Measurements from ENCODE around the gene CACNB3.
A peak's percentile ranks its signal among the peaks of the same experiment; 100 is the strongest.
"Not testable (repeated sequence)": the region's sequence is repeated elsewhere in the genome, so short reads cannot be mapped to it uniquely, and the experiment has no call there.

Gene CACNB3

GRCh38 chr12:48854932-48855331 is 36.6 kb downstream of the CACNB3 start:
- not testable (repeated sequence) for DNase-seq (ENCODE audit: low spot score)

GRCh38 chr12:48856379-48856778 is 38.1 kb downstream of the CACNB3 start:
- no peak for DNase-seq (ENCODE audit: low spot score)

GRCh38 chr12:48857278-48857994 is 39.1 kb downstream of the CACNB3 start:
- DNase-seq (ENCODE audit: low spot score): no peak

- DNase-seq (ENCODE audit: low spot score): no peak
These were observed 39.7 kb downstream of the CACNB3 start for GRCh38 chr12:48858043-48858442.

GRCh38 chr12:48859607-48860006 is 41.3 kb downstream of the CACNB3 start:
- DNase-seq (ENCODE audit: low spot score): no peak

- not testable (repeated sequence) for DNase-seq (ENCODE audit: low spot score)
These were observed 41.9 kb downstream of the CACNB3 start for GRCh38 chr12:48860236-48860635.

GRCh38 chr12:48861111-48861510 is 42.8 kb downstream of the CACNB3 start:
- DNase-seq (ENCODE audit: low spot score): no peak

GRCh38 chr12:48862760-48863159 is 44.5 kb downstream of the CACNB3 start:
- DNase-seq (ENCODE audit: low spot score): no peak

GRCh38 chr12:48863291-48863690 is 45.0 kb downstream of the CACNB3 start:
- DNase-seq (ENCODE audit: low spot score): no peak

- DNase-seq (ENCODE audit: low spot score): peak; percentile 91
These were observed 47.2 kb downstream of the CACNB3 start, which contains the start of gene RND1 for GRCh38 chr12:48865281-48866051. Gene RND1, minus strand, starts transcription at chr12:48865870. Its CDS starts 103 bp downstream, at chr12:48865767.

- no peak for DNase-seq (ENCODE audit: low spot score)
These were observed 47.9 kb downstream of the CACNB3 start for GRCh38 chr12:48866052-48866711.

- no peak for DNase-seq (ENCODE audit: low spot score)
These were observed 50.2 kb downstream of the CACNB3 start for GRCh38 chr12:48868451-48868850.

- no peak for DNase-seq (ENCODE audit: low spot score)
These were observed 50.9 kb downstream of the CACNB3 start for GRCh38 chr12:48869191-48869590.

GRCh38 chr12:48873096-48873495 is 54.8 kb downstream of the CACNB3 start:
- no peak for DNase-seq (ENCODE audit: low spot score)

GRCh38 chr12:48873534-48873933 is 55.2 kb downstream of the CACNB3 start:
- not testable (repeated sequence) for DNase-seq (ENCODE audit: low spot score)

- DNase-seq (ENCODE audit: low spot score): no peak
These were observed 57.7 kb downstream of the CACNB3 start for GRCh38 chr12:48875944-48876515.
